ENCODE data around the gene MS4A6A.
"Not testable (repeated sequence)": the region's sequence is repeated elsewhere in the genome, so short reads cannot be mapped to it uniquely, and the experiment has no call there.

Gene MS4A6A, protein sequence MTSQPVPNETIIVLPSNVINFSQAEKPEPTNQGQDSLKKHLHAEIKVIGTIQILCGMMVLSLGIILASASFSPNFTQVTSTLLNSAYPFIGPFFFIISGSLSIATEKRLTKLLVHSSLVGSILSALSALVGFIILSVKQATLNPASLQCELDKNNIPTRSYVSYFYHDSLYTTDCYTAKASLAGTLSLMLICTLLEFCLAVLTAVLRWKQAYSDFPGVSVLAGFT

DNA sequence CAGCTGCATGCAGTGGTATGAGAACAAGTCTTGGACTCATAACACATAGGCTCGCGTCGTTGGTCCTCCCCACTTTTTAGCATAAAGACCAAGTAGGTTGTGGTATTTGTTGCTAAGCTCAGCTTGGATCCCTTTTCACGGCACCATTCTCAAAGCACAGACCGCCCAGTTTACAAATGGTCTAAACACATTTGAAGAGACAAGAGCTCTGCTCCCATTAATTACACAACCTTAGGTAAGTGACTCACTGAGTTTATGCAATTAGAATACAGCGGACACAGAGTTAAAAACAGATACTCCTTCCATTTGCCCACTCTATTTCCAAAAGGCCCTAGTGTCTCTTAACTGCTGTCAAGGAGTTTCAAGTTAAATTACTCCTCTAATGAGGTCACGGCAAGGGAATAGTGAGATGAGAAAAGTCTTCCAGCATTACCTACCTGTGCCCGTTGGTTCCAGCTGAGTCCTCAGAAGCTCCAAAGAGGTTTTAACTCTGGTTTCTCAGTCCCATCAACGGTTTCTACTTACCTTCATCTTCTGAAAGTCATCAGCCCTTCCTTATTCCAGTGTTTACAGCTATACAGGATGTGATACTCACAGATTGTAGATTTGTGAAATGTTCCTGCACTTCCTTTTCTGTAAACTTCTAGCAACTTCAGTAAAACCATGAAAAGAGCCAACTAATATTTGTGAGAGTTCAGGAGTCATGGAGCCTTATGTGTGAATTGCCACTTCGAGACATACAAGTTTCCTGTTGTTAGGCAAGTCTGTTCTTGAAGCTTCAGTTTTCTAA, at the start of gene MS4A6A:
TSS of gene MS4A6A (minus strand) at position 543 of the 790 bp plus-strand sequence. CDS start 1,356 bp downstream, outside the sequence.
- no peak for DNase-seq

DNA sequence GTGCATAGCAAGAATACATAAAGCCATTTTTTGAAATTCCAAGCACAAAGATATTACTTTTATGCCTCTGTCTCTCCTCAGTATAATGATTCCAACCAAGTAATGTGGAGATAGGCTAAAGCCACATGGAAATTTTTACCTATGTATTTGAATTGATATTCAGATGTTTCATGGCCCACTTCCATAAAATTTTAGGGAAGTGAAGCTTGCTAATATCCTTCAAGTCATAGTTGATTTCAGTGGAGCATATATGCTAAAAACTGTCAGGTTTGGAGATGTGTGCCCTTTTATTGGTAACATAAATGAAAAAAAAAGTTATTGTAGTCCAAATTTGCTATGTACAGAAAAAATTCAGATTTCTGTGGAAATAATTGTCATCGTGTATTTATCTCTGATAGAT, 47.8 kb upstream of the MS4A6A start:
- DNase-seq, result no peak

DNA sequence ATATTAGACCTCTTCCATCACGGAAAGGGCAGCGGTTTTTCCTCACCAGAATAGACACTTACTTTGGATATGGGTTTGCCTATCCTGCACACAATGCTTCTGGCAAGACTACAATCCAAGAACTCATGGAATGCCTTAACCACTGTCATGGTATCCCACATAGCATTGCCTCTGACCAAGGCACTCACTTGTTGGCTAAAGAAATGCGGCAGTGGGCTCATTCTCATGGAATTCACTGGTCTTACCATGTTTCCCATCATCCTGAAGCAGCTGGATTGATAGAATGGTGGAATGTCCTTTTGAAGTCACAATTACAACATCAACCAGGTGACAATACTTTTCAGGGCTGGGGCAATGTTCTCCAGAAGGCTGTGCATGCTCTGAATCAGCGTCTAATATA, 39.3 kb upstream of the MS4A6A start:
- no peak for DNase-seq

DNA sequence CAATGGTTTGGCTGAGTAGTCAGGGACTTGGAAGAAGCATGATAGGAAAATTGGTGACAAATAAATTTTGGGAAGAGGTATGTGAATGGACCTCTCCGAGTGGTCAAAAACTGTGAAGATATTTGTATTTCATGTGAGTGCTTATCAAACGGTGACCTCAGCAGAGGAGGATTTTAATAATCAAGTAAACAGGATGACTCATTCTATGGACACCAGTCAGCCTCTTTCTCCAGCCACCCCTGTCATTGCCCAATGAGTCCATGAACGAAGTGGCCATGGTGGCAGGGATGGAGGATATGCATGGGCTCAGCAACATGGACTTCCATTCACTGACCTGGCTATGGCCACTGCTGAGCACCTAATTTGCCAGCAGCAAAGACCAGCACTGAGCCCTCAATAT, 38.8 kb upstream of the MS4A6A start:
- no peak for DNase-seq

DNA sequence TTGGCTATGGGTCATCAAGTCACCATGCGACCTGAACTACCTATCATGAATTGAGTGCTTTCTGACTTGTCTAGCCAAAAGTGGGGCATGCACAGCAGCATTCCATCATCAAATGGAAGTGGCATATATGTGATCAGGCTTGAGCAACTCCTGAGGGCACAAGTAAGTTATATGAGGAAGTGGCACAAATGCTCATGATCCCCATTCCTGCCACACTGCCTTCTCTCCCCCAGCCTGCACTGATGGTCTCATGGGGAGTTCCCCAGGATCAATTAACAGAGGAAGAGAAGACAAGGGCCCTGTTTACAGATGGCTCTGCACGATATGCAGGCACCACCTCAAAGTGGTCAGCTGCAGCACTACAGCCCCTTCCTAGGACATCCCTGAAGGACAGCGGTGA, 38.3 kb upstream of the MS4A6A start:
- no peak for DNase-seq

DNA sequence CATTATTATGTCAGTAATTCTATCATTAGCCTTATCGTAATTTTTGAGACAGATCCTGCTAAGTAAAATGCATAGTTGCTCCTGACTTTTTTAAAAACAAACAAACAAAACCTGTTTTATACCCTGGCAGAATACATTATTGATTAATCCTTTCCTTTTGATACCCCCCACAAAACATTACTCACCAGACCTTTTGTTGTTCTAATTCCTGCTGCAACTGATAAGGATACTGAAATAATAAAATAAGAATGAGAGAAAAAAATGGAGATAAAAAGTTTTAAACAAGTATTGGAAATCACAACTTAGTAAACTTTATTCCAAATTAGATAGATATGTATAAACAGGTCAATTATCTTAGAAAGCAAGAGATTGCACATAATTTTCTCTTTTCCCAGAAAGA, 31.5 kb upstream of the MS4A6A start:
- DNase-seq, result no peak

DNA sequence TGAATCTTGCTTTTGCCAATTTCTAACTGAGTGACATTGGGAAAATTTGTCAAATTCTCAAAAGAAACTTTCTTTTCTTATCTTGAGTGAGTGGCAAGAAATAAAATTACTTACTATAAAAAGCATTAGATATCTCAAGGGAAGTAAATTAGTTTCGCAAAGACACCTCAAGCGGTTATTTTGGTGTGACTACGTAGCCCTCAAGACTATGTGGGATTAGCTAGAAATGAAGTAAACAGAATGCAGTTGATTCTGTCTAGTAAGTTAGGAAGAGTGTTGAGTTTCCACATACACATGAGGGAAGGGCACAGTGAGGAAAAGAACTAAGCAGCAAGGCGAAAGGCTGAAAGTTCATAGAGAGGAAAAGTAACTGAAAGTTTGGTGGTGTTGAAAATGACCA, 28.3 kb upstream of the MS4A6A start:
- no peak for DNase-seq

DNA sequence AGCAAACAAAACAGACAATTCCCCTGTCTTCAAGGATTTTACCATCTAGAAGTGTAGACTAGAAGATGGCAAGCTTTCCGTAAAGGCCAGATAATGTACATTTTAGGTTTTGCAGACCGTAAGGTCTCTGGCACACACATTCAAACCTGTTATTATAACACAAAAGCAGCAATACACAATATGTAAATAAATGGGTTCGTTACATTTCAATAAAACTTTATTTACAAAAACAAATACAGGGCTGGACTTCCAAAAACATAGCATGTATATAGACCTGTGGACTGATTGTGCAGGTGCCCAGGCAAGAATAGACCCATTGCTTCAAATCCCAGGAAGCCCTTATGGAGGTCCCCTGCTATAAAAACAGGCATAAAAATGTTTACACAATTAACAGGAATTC, 27.1 kb upstream of the MS4A6A start:
- DNase-seq, result no peak

DNA sequence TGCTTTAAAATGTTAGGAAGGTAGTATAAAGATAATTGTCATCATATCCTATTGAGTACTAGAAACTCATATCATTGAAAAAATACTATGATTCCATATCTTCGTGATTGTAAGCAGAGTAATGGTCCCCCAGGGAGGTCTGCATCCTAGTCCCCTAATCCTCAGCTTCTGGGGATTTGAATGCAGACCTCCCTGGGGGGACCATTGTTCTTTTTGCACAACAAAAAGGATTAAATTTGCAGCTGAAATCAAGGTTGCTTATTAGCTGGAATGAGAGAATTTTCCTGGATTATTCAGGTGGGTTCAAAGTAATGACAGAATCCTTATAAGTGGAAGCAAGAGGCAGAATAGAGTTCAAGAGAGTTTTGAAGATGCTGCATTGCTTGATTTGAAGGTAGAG, 26.1 kb upstream of the MS4A6A start:
- no peak for DNase-seq

DNA sequence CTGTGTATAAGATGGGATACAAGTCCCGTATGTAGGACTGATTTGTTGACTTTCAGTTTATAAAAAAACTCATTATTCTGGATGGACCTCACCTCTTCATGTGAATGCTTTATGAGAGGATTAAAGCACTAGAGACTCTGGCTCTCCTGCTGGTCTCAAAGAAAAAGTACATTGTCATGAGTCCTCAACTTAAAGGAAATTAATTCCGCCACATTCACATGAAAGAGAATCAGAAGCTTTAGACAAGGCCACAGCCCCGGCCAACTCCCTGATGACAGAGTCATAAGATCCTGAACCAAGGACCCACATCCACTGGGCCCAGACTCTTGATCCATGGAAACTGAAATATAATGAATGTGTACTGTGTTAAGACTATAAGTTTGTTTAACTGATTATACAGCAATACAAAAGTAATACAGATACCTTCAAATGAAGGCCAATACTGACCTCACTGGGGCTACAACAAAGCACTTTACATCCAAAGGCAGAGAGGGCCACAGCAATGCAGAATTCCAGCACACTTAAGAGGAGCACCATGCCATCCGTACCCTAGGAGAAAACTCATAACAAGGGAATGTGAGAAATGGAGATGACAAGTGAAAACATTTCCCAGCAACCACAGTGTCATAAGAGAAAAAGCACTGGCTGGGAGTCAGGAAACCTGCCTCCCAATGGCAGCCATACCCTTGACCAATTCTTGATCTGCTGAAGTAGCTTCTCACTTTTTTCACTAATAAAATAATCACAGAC, 25.4 kb upstream of the MS4A6A start:
- no peak for DNase-seq

DNA sequence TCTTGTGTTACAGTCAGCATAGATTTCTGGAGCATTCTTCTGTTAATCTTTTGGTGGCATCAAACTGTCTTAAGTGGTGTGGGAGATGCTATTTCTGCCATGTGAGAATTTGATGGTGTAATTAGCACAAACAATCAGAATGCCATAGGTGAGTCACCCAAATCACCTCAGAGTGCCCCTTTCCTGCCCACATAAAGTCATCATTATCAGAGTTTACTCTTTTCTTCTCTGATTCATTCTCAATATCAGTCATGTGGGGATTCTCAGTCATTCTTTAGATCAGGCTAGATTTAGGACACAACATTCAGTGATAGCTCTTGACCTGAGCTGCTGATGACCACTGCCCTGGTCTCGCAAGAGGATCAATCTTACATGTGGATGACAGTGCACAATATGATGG, 23.7 kb upstream of the MS4A6A start:
- no peak for DNase-seq

DNA sequence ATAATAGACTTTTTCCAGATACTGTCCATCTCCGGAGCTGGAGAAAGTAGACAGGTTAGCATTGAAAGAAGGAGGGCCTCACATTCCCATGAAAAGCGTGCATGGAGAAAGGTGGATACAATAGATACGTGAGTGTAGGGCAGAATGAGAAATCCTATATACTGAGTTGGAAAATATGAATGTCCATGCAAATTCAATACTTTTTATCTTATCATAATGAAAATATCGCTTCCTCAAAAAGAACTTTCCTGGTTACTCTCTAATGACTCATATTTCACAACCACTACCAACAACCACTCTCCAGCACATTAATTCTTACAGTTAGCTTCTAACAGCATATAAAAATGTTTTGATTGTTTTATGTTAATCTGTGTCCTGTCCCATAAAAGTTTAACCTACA, 22.0 kb upstream of the MS4A6A start:
- DNase-seq, result no peak

DNA sequence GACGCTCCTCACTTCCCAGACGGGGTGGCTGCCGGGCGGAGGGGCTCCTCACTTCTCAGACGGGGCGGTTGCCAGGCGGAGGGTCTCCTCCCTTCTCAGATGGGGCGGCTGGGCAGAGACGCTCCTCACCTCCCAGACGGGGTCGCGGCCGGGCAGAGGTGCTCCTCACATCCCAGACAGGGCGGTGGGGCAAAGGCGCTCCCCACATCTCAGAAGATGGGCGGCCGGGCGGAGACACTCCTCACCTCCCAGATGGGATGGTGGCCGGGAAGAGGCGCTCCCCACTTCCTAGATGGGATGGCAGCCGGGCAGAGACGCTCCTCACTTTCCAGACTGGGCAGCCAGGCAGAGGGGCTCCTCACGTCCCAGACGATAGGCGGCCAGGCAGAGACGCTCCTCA, 18.5 kb upstream of the MS4A6A start:
- DNase-seq, result not testable (repeated sequence)

DNA sequence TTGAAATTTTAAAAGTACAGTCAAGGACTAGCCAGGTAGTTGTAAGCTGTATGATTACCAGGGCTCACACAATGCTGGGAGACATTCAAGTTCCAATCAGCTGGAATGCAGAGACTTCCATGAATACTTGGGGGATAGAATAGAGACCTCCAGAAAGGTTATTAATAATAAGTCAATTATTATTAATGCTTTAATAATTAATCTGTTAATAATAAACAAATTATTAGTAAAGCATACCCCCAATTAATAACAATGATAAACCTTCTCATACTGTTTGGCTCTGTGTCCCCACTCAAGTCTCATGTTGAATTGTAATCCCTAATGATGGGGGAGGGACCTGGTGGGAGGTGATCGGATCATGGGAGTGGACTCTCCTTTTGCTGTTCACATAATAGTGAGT, 14.6 kb upstream of the MS4A6A start:
- no peak for DNase-seq

DNA sequence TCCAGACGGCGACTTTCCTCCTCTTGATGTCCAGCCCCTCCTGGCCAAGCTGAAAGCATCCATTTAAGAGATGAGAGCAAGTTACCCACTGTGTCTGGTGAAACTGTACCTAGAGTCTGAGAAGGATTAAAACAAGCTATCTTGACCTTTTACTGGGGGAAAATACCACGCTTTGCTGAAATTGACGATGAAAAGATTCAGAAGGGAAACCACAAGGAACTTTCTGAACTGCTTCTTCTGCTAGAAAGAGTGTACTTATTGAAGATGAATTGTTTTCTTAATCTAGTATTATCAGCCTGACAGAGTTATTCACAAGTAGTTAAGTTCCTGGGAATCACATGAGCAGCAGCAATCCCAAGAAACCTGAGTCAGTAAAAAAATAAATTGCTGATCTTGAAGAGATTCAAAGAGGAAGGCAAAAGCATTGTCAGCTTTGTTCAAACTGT, 13.1 kb upstream of the MS4A6A start:
- no peak for DNase-seq

DNA sequence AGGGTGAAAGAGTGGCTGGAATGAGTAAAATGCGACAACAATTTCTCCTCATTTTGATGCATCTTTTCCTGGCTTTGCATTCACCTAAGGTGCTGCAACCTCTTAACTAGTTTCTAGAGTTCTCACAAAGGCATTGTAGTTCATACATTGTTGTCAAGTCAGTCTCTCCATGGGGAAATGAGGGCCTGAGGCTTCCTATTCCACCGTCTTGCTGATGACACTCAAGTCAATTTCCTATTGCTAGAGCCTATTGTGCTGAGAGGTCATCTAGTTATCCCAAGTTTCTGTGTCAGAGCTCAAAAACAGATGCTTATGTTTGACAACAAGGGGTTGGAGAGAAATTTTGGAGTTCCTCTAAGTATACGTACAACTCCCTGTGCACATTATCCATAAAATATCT, 11.6 kb upstream of the MS4A6A start:
- DNase-seq, result no peak

DNA sequence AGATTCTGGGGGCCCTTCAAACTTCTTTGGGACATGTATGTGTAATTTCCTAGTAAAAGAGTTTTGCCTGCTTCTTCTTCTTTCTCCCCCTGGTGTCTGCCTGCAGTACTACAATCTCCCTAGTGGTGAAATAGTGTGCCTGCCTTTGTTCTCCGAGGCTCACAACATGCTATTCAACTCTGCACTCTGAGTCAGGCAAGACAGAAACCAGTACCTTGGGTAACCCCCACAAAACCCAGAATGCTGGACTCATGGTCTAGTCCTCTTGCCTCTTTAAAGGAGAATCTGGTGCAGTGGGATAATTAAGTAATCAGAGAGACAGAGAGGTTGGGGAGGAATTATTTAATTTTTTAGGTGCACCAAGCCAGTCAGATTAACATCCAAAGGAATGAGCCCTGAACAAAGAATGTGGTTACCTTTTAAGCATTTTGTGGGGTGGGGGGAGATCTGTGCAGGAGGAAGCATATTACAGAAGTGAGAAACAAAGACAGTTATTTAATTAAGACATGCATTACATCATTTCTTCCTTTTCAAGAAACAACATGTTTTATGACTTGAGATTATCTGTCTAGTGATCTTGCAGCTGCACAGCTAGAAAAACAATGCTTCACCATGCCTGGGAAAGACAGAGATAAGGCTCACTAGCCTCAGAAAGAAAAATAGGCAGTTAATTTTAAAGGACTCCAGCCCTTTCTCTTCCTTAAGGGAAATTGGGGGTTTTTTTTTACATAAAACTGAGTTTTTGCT, 11.0 kb upstream of the MS4A6A start:
- DNase-seq, result peak in 1 of 2 experiments; percentile 43

DNA sequence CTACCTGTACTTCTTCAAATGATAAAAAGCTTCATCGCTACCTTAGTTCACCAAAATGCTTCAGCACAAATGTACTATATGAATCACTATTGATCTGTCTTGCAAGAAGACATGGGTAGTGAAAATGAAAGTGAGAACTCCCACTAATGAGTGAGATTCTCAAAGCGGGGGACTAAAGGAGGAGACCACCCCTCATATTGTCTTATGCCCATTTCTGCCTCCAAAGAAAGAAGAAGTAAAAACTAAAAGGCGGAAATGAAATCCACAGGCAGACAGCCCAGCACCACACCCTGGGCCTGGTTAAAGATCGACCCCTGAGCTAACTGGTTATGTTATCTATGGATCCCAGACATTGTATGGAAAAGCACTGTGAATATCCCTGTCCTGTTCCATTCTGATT, 9.7 kb upstream of the MS4A6A start:
- DNase-seq, result not testable (repeated sequence)

DNA sequence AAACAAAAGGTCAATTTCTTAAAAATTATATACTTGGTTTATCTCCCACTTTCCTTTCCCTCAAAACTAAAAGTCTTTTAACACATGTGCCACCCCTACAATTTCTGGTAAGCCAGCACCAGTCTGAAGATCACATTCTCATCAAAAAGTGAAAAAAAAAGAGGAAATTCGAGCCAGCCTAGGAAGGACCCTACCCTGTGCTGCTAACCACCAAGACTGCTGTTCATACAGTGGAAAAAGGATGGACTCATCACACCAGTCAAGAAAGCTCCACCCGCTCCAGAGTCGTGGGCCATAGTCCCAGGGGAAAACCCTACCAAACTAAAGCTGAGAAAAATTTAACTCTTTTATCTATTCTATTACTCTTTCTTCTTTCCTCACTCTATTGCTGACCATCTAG, 5.6 kb upstream of the MS4A6A start:
- not testable (repeated sequence) for DNase-seq

DNA sequence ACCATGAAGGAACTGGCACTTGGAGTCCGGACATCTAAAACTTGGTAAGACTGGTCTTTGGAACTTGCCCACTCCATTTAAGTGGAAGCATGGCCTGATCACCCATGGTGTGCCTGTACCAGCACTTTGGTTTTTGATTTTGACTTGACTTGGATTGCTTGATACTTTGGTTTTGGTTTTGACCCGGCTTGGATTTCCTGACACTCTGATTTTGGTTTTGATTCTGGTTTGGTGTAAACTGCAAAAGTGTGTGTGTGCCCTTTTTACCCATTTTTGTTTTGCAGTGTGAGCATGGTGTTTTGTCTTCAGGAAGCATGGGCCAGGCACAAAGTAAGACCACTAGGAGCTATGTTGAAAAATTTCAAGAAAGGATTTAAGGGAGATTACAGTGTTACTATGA, 3.2 kb upstream of the MS4A6A start:
- not testable (repeated sequence) for DNase-seq

DNA sequence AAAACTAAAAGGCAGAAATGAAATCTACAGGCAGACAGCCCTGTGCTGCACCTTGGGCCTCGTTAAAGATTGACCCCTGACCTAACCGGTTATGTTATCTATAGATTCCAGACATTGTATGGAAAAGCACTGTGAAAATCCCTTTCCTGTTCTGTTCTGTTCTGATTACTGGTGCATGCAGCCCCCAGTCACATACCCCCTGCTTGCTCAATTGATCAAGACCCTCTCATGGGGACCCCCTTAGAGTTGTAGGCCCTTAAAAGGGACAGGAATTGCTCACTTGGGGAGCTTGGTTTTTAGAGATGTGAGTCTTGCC, 2.6 kb upstream of the MS4A6A start:
- not testable (repeated sequence) for DNase-seq

DNA sequence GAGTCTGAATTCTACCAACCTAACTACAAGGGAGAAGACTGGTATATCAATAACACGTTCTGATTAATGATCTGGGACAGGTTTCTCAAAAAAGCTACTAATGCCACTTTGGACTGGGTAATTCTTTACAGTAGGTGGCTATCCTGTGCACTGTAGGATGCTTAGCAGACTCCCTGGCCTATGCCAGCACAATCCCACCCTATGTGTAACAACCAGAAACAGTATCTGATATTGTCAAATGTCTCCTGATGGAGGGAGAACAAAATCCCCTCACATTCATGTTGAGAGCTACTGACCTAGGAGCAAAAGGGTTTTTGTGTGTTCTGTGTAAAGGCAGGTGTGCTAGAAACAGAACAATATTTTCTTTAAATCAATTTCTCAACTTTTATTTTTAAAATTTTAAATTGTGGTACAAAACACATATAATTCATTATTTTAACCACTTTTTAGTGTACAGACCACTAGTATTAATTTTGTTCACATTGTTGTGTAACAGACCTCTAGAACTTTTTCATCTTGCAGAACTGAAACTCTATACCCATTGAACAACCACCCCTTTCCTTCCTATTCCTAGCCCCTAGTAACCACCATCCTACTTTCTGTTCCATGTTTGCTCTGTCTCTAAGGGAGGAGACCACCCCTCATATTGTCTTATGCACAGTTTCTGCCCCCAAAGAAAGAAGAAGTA, 2.1 kb upstream of the MS4A6A start:
- DNase-seq, result no peak

Measured in SW 1271 (cell line).